Upper lobe of right lung (tissue), 1 donor: ENCODE data around the gene CACNG6. TPM values are rescaled to one million over a fixed set of nuclear protein-coding genes. Genes with fewer than 3 reads are reported as not detected.
"Not testable (repeated sequence)": the region's sequence is repeated elsewhere in the genome, so short reads cannot be mapped to it uniquely, and the experiment has no call there.

Experiments
- ATAC-seq: fragments of 200-7000 bp; cut with Tn5 transposase; one replicate; pipeline ENCODE4 v1.9.1; 2020; ENCODE audit warnings: mild to moderate bottlenecking, moderate library complexity
- DNase-seq: peaks from one replicate; pipeline ENCODE4 v3.0.0-alpha.2; 2020
- H3K27ac ChIP-seq: fragments of 200-600 bp; one replicate; pipeline ENCODE4 v1.8.0; 2022
- H3K27me3 ChIP-seq: fragments of 200-600 bp; one replicate; pipeline ENCODE4 v1.8.0; 2022; ENCODE audit warnings: mild to moderate bottlenecking
- H3K36me3 ChIP-seq: fragments of 200-600 bp; one replicate; pipeline ENCODE4 v1.8.0; 2022
- H3K4me1 ChIP-seq: fragments of 200-600 bp; one replicate; pipeline ENCODE4 v1.8.0; 2022
- H3K4me3 ChIP-seq: fragments of 200-600 bp; one replicate; pipeline ENCODE4 v1.8.0; 2022; ENCODE audit warnings: mild to moderate bottlenecking
- H3K9me3 ChIP-seq: fragments of 200-600 bp; one replicate; pipeline ENCODE4 v1.8.0; 2022
- intact Hi-C: fragments of 100-400 bp; cut with DNase I; formaldehyde crosslinking; loops from one replicate; pipeline ENCODE4 v1.11.0; 2022
- total RNA-seq: library from RNA; stranded (reverse); fragmentation: NEBNext Ultra II Directional; extraction: Animal tissue kit (Norgen Biotek cat#: 25700); gene quantifications from one replicate; pipeline ENCODE4 v1.2.1, GENCODE V29; 2021
- TF ChIP-seq, protein P1 (sequence below): fragments of 200-600 bp; IDR thresholded peaks from one replicate; pipeline ENCODE4 v1.8.0; 2022; ENCODE audit warnings: antibody characterized with exemption
- donor health status: DM: no; HTN: yes; CAD: no; lungs with severe emphysema.

The CACNG6 gene
- total RNA-seq, 1 donor from 2014 or later = not detected

- intact Hi-C loops = no loop called here
- ATAC-seq (no peak), DNase-seq (no peak)
- H3K9me3 ChIP-seq = no peaks in the 10 kb centered on the region
- no peaks in the 10 kb centered on the region for H3K36me3 ChIP-seq
- TF ChIP-seq, protein P1, sequence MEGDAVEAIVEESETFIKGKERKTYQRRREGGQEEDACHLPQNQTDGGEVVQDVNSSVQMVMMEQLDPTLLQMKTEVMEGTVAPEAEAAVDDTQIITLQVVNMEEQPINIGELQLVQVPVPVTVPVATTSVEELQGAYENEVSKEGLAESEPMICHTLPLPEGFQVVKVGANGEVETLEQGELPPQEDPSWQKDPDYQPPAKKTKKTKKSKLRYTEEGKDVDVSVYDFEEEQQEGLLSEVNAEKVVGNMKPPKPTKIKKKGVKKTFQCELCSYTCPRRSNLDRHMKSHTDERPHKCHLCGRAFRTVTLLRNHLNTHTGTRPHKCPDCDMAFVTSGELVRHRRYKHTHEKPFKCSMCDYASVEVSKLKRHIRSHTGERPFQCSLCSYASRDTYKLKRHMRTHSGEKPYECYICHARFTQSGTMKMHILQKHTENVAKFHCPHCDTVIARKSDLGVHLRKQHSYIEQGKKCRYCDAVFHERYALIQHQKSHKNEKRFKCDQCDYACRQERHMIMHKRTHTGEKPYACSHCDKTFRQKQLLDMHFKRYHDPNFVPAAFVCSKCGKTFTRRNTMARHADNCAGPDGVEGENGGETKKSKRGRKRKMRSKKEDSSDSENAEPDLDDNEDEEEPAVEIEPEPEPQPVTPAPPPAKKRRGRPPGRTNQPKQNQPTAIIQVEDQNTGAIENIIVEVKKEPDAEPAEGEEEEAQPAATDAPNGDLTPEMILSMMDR = no peak
- H3K4me1 ChIP-seq = no peaks in the 10 kb centered on the region
- H3K4me3 ChIP-seq = no peak overlapping the region
- no peak overlapping the region for H3K27ac ChIP-seq
- peaks cover 57% of the 10 kb centered on the region for H3K27me3 ChIP-seq
These were observed 45.4 kb upstream of the CACNG6 start for GRCh38 chr19:53945998-53946397.

DNA sequence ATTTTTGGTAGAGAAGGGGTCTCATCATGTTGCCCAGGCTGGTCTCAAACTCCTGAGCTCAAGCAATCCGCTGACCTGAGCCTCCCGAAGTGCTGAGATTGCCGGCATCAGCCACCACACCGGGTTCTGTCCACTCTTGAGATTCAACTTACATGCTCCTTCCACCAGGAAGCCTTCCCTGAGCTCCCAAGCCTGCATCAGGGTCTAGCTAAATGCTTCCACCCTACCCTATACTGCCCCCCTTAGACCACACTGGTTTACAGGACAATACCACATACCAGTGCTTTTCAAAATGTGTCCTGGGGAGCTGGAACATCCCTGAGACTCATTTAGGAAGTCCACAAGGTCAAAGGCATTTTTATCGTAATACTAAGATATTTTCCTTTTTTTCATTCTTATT is 43.8 kb upstream of the CACNG6 start:
- no peak for ATAC-seq
- Histone ChIP-seq H3K4me1 (no peaks in the 10 kb centered on the region), H3K27me3 (peaks cover 41% of the 10 kb centered on the region), H3K36me3 (no peaks in the 10 kb centered on the region), H3K9me3 (no peaks in the 10 kb centered on the region), H3K4me3 (no peak overlapping the region), H3K27ac (no peak overlapping the region)
- DNase-seq = no peak
- intact Hi-C loops = no loop called here
- TF ChIP-seq, protein P1 = no peak

GRCh38 chr19:53948611-53949010 is 42.8 kb upstream of the CACNG6 start:
- DNase-seq, H3K27ac ChIP-seq, intact Hi-C loops, ATAC-seq, H3K36me3 ChIP-seq, H3K4me1 ChIP-seq, H3K9me3 ChIP-seq, H3K4me3 ChIP-seq: not testable (repeated sequence)
- peaks cover 31% of the 10 kb centered on the region for H3K27me3 ChIP-seq

DNA sequence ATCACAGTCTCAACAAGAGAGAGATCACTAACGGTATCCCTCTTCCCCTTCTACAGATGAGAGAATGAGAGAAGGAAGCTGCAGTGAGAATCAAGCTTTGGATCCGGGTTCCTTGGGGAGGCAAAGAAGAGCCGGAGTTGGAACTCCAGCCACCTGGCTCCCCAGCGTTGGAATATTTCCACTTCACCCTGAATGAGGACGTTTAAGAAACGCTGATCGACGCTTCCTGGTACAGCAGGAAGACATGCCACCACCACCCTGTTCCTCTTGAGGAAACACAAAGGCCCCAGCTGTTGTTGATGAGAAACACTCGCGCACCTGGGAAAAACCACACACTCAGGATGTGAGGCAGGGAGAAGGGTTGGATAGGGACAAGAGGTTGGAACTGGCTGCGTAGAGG is 40.0 kb upstream of the CACNG6 start:
- H3K36me3 ChIP-seq = no peaks in the 10 kb centered on the region
- no peaks in the 10 kb centered on the region for H3K4me1 ChIP-seq
- H3K9me3 ChIP-seq = no peaks in the 10 kb centered on the region
- peaks cover 16% of the 10 kb centered on the region for H3K27me3 ChIP-seq
- peak; percentile 2 for DNase-seq
- ATAC-seq = no peak
- TF ChIP-seq, protein P1 = no peak
- no peak overlapping the region for H3K4me3 ChIP-seq
- no peak overlapping the region for H3K27ac ChIP-seq
- intact Hi-C loops = no loop called here

DNA sequence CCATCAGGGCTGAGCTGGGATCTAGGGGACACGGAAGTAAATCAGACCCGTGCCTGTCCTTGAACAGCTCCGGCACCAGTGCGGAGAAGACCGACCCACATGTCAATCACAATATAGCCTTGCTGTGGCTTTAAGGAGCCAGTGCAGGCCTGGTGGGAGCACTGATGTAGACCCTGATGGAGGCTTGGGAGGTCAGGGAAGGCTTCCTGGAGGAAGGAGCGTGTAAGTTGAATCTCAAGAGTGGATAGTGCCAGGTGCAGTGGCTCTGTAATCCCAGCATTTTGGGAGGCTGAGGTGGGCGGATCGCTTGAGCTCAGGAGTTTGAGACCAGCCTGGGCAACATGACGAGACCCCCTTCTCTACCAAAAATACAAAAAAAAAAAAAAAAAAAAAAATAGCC is 39.5 kb upstream of the CACNG6 start:
- no peak overlapping the region for H3K27ac ChIP-seq
- H3K4me1 ChIP-seq = no peaks in the 10 kb centered on the region
- H3K4me3 ChIP-seq = no peak overlapping the region
- peak; percentile 15 for DNase-seq
- no peak for ATAC-seq
- H3K36me3 ChIP-seq = no peaks in the 10 kb centered on the region
- peaks cover 17% of the 10 kb centered on the region for H3K27me3 ChIP-seq
- H3K9me3 ChIP-seq = no peaks in the 10 kb centered on the region
- TF ChIP-seq, protein P1 = no peak
- intact Hi-C loops = no loop called here

GRCh38 chr19:53953383-53953782 is 38.1 kb upstream of the CACNG6 start:
- Histone ChIP-seq H3K27me3 (peaks cover 28% of the 10 kb centered on the region), H3K9me3 (no peaks in the 10 kb centered on the region), H3K27ac (no peak overlapping the region), H3K4me3 (no peak overlapping the region), H3K4me1 (no peaks in the 10 kb centered on the region), H3K36me3 (no peaks in the 10 kb centered on the region)
- intact Hi-C loops = no loop called here
- no peak for ATAC-seq
- peak; percentile 30 for DNase-seq
- TF ChIP-seq, protein P1 = no peak
